Testis (tissue), 2 donors: ENCODE results near the gene PKHD1.

Experiments used
- CTCF ChIP-seq, 3 experiments: fragments of 450-650 bp in 2 of 3; fragments of 200-600 bp in 1 of 3; sonication (generic) in 1 of 3; IDR thresholded peaks; one replicate each; pipeline ENCODE4 v1.5.1; 2016 to 2019; ENCODE audit warnings: antibody characterized with exemption in 3 of 3, mild to moderate bottlenecking in 2 of 3, moderate library complexity in 1 of 3
- POLR2A ChIP-seq: fragments of 450-650 bp; IDR thresholded peaks from one replicate; pipeline ENCODE4 v1.6.1; 2017; ENCODE audit warnings: antibody characterized with exemption, mild to moderate bottlenecking, moderate library complexity

DNA sequence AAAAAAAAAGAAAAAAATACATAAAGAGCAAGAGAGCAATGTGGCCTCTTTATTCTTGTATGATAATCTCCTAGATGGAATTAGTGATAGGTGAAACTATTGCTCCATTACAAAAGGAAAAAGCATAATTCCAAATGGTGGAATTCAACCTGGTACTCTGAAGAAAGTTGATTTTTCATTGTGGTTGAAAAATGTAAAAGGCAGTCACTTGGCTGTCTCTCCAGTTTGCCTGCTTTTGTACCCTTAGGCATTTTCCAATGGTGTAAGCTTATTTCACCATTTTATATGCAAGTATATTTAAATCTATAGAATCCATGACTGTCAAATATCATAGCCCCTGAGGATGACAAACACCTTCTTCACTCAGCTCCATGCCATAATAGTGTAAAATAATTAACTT lies 38.8 kb upstream of the PKHD1 start:
- TF ChIP-seq POLR2A (no peak), CTCF (IDR thresholded peaks at IDR 0.05) (no peak)
